Peyer's patch (tissue), 4 donors: Measurements from ENCODE around the gene MUC15.

Experiments used
- CTCF ChIP-seq, 6 experiments: fragments of 450-650 bp in 4 of 6; fragments of 200-600 bp in 2 of 6; sonication (generic) in 1 of 6; IDR thresholded peaks; one replicate each; pipeline ENCODE4 v1.5.1; 2017 to 2019; ENCODE audit warnings: antibody characterized with exemption in 6 of 6, mild to moderate bottlenecking in 3 of 6, moderate library complexity in 1 of 6
- POLR2A ChIP-seq, 2 donors: fragments of 450-650 bp; IDR thresholded peaks; one replicate each; pipeline ENCODE4 v1.5.1; 2017; ENCODE audit warnings: antibody characterized with exemption in 2 of 2, mild to moderate bottlenecking in 2 of 2, moderate library complexity in 2 of 2

- no peak for TF ChIP-seq POLR2A (IDR thresholded peaks at IDR 0.05)
- TF ChIP-seq CTCF (IDR thresholded peaks at IDR 0.05) = no peak
These were observed 49.1 kb upstream of the MUC15 start for GRCh38 chr11:26621132-26621531.
